Caco-2 (cell line): ENCODE data around the gene STRIT1. TPM values are rescaled to one million over a fixed set of nuclear protein-coding genes. Genes with fewer than 3 reads are reported as not detected.
A peak's percentile ranks its signal among the peaks of the same experiment; 100 is the strongest.

ENCODE experiments used
- Bru-seq: library from RNA; stranded (reverse); fragments of 400-500 nt; gene quantifications from one replicate; lab custom pipeline; 2021; lab: Mats Ljungman, UMichigan
- BruChase-seq, 2 experiments: library from RNA; stranded (reverse); fragments of 400-500 nt; gene quantifications; one replicate each; lab custom pipeline; 2021; lab: Mats Ljungman, UMichigan
- BruUV-seq: library from RNA; stranded (reverse); fragments of 400-500 nt; replicated peaks from 2 replicates; lab custom pipeline; 2021; lab: Mats Ljungman, UMichigan
- CTCF ChIA-PET: fragments of 300-600 bp; sonication (Branson Sonifier 250); formaldehyde crosslinking; loops from one replicate; lab custom pipeline; 2022; ENCODE audit warnings: antibody characterized with exemption; lab: Charles Lee
- POLR2A ChIA-PET: fragments of 300-600 bp; sonication (Branson Sonifier 250); formaldehyde crosslinking; loops from one replicate; lab custom pipeline; 2022; ENCODE audit warnings: antibody characterized with exemption; lab: Charles Lee
- DNase-seq, 2 experiments: peaks; one replicate each; pipeline versions ENCODE4 v3.0.0 to v3.0.0-alpha.2; 2020 to 2022
- H3K27me3 ChIP-seq: replicated peaks from 2 replicates; pipeline ENCODE4 v1.6.0; 2011; ENCODE audit warnings: low read length; ENCODE audit not compliant: control insufficient read depth, insufficient read depth
- H3K36me3 ChIP-seq: 2 replicates; pipeline ENCODE4 v1.5.1; 2011; ENCODE audit warnings: low read length; ENCODE audit not compliant: control insufficient read depth, insufficient read depth
- H3K4me1 ChIP-seq: fragments of 250-450 bp; sonication (Bioruptor Pico); 2 replicates; pipeline ENCODE4 v1.5.1; 2020; ENCODE audit warnings: mild to moderate bottlenecking
- H3K4me3 ChIP-seq: 2 replicates; pipeline ENCODE4 v1.5.1; 2011; ENCODE audit warnings: low read depth, mild to moderate bottlenecking, control low read depth, low read length
- H3K9me3 ChIP-seq: fragments of 250-450 bp; sonication (Bioruptor Pico); 2 replicates; pipeline ENCODE4 v1.5.1; 2020; ENCODE audit warnings: mild to moderate bottlenecking, moderate library complexity
- H3K27ac Mint-ChIP-seq: one replicate; pipeline ENCODE4 v1.8.0; 2022; ENCODE audit warnings: mixed read lengths; ENCODE audit not compliant: unreplicated experiment
- H3K27me3 Mint-ChIP-seq: one replicate; pipeline ENCODE4 v1.8.0; 2022; ENCODE audit warnings: mixed read lengths; ENCODE audit not compliant: insufficient read depth, unreplicated experiment
- H3K36me3 Mint-ChIP-seq: one replicate; pipeline ENCODE4 v1.8.0; 2022; ENCODE audit warnings: mild to moderate bottlenecking, mixed read lengths; ENCODE audit not compliant: insufficient read depth, unreplicated experiment
- H3K4me1 Mint-ChIP-seq: one replicate; pipeline ENCODE4 v1.8.0; 2022; ENCODE audit warnings: low read depth, mixed read lengths; ENCODE audit not compliant: unreplicated experiment
- H3K4me3 Mint-ChIP-seq: one replicate; pipeline ENCODE4 v1.8.0; 2022; ENCODE audit warnings: mild to moderate bottlenecking, moderate library complexity, mixed read lengths; ENCODE audit not compliant: unreplicated experiment
- H3K9me3 Mint-ChIP-seq: one replicate; pipeline ENCODE4 v1.8.0; 2022; ENCODE audit warnings: mixed read lengths; ENCODE audit not compliant: unreplicated experiment
- CTCF ChIP-seq, 2 experiments: fragments of 200-600 bp in 1 of 2; IDR thresholded peaks; 1 replicate in 1 of 2; 2 replicates in 1 of 2; pipeline versions ENCODE4 v1.5.1 to v1.8.0; 2011 to 2022; ENCODE audit warnings: antibody characterized with exemption in 1 of 2, control low read depth in 1 of 2, inconsistent platforms in 1 of 2, low read depth in 1 of 2, low read length in 1 of 2, mild to moderate bottlenecking in 1 of 2, moderate library complexity in 1 of 2; ENCODE audit not compliant: insufficient read depth in 1 of 2, severe bottlenecking in 1 of 2, unreplicated experiment in 1 of 2
- intact Hi-C: fragments of 100-400 bp; cut with micrococcal nuclease; formaldehyde crosslinking; loops from one replicate; pipeline ENCODE4 v1.10.0; 2022; ENCODE audit not compliant: unreplicated experiment
- long read RNA-seq: library from polyadenylated mRNA; stranded (forward); transcript quantifications from one replicate; pipeline ENCODE4 v2.0.0, GENCODE V29; 2022
- total RNA-seq: library from RNA; stranded (reverse); gene quantifications from 2 replicates; pipeline ENCODE4 v1.2.3, GENCODE V29; 2022

STRIT1 gene
- total RNA-seq (not detected in 2 replicates), Bru-seq, nascent RNA (not detected), BruChase-seq, experiment 1, labeled RNA remaining after a 2-hour chase (not detected), BruChase-seq, experiment 2, labeled RNA remaining after a 6-hour chase (percentile 15 among the genes with signal in this experiment)
- long read RNA-seq = 0 reads

- ChIA-PET POLR2A (no interaction called here), CTCF (no interaction called here)
- Histone ChIP-seq H3K9me3 (0 out of 2 replicates have a peak, but pooled peaks cover 3% of the 10 kb centered on the region), H3K4me1 (no peaks in the 10 kb centered on the region), H3K4me3 (no peak within 1 kb of the TSS), H3K36me3 (no peaks in the 10 kb centered on the region), H3K27me3 (no peaks in the 10 kb centered on the region)
- DNase-seq = no peak
- no peak for TF ChIP-seq CTCF (IDR thresholded peaks at IDR 0.05; ENCODE audit: insufficient read depth in 1 of 2, low read depth in 1 of 2, low read length in 1 of 2, severe bottlenecking in 1 of 2, unreplicated experiment in 1 of 2)
- no peak within 1 kb of the TSS for H3K27ac Mint-ChIP-seq
- no TSS peak for BruUV-seq
- H3K4me3 Mint-ChIP-seq = no peak within 1 kb of the TSS
- no peaks in the 10 kb centered on the region for H3K4me1 Mint-ChIP-seq
- intact Hi-C loops = no loop called here
- H3K36me3 Mint-ChIP-seq = no peaks in the 10 kb centered on the region
- H3K27me3 Mint-ChIP-seq = no peaks in the 10 kb centered on the region
- H3K9me3 Mint-ChIP-seq = no peaks in the 10 kb centered on the region
Measured at GRCh38 chr3:155293516-155293915, at the start of gene STRIT1. Gene STRIT1, minus strand, starts transcription at chr3:155293683.

- H3K4me3 ChIP-seq = no peak overlapping the region
- CTCF ChIA-PET = no interaction called here
- TF ChIP-seq CTCF (IDR thresholded peaks at IDR 0.05; ENCODE audit: insufficient read depth in 1 of 2, low read depth in 1 of 2, low read length in 1 of 2, severe bottlenecking in 1 of 2, unreplicated experiment in 1 of 2) = no peak
- Mint-ChIP-seq H3K4me1 (no peaks in the 10 kb centered on the region), H3K27me3 (peaks cover 11% of the 10 kb centered on the region), H3K4me3 (no peak overlapping the region), H3K9me3 (no peaks in the 10 kb centered on the region), H3K36me3 (no peaks in the 10 kb centered on the region), H3K27ac (no peak overlapping the region)
- POLR2A ChIA-PET = no interaction called here
- no peaks in the 10 kb centered on the region for H3K27me3 ChIP-seq
- H3K4me1 ChIP-seq = no peaks in the 10 kb centered on the region
- H3K36me3 ChIP-seq = no peaks in the 10 kb centered on the region
- no peak for DNase-seq
- intact Hi-C loops = no loop called here
- BruUV-seq = no TSS peak
- no peaks in the 10 kb centered on the region for H3K9me3 ChIP-seq
Measured at GRCh38 chr3:155342344-155342743, 48.9 kb upstream of the STRIT1 start.

- Mint-ChIP-seq H3K9me3 (no peaks in the 10 kb centered on the region), H3K4me3 (no peak overlapping the region), H3K4me1 (no peaks in the 10 kb centered on the region), H3K36me3 (no peaks in the 10 kb centered on the region), H3K27me3 (peaks cover 11% of the 10 kb centered on the region), H3K27ac (no peak overlapping the region)
- Histone ChIP-seq H3K9me3 (no peaks in the 10 kb centered on the region), H3K27me3 (no peaks in the 10 kb centered on the region), H3K4me1 (no peaks in the 10 kb centered on the region), H3K36me3 (no peaks in the 10 kb centered on the region), H3K4me3 (no peak overlapping the region)
- ChIA-PET CTCF (no interaction called here), POLR2A (no interaction called here)
- BruUV-seq = no TSS peak
- intact Hi-C loops = no loop called here
- no peak for DNase-seq
- TF ChIP-seq CTCF (IDR thresholded peaks at IDR 0.05; ENCODE audit: insufficient read depth in 1 of 2, low read depth in 1 of 2, low read length in 1 of 2, severe bottlenecking in 1 of 2, unreplicated experiment in 1 of 2) = no peak
Measured at GRCh38 chr3:155339052-155339451, 45.6 kb upstream of the STRIT1 start.
